HG03521 (cell line): ENCODE results near the gene LCE1F.

Experiments
- ATAC-seq: cut with Tn5 transposase; IDR thresholded peaks from one replicate; pipeline ENCODE4 v1.9.1; 2021; ENCODE audit warnings: mild to moderate bottlenecking, moderate library complexity; ENCODE audit not compliant: unreplicated experiment

The LCE1F gene

DNA sequence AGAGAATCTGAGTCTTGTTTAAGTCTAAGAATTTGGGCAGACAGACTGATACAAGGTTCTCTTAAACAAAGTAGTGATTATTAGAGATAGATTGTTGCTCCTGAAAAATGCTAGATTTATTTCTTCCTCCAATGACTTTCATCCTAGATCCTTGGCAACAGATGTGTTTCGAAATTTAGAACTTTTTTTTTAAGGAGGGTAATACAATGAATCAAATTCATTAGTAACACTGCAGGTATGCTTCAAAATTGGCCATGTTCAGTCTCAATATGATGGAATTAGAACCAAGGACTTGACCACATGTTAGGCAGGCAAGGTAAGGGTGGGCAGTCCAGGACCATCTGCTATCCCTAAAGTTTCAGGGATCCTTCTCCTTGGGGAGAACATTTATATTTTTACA lies 4.5 kb upstream of the LCE1F start:
- ATAC-seq = no peak

DNA sequence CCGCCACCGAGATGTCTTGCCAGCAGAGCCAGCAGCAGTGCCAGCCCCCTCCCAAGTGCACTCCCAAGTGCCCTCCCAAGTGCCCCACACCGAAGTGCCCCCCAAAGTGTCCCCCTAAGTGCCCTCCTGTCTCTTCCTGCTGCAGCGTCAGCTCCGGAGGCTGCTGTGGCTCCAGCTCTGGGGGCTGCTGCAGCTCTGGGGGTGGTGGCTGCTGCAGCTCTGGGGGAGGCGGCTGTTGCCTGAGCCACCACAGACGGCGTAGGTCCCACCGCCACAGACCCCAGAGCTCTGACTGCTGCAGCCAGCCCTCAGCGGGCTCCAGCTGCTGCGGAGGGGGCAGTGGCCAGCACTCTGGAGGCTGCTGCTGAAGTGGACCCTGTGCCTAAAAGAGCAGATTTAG lies 1.4 kb downstream of the LCE1F start:
- no peak for ATAC-seq

DNA sequence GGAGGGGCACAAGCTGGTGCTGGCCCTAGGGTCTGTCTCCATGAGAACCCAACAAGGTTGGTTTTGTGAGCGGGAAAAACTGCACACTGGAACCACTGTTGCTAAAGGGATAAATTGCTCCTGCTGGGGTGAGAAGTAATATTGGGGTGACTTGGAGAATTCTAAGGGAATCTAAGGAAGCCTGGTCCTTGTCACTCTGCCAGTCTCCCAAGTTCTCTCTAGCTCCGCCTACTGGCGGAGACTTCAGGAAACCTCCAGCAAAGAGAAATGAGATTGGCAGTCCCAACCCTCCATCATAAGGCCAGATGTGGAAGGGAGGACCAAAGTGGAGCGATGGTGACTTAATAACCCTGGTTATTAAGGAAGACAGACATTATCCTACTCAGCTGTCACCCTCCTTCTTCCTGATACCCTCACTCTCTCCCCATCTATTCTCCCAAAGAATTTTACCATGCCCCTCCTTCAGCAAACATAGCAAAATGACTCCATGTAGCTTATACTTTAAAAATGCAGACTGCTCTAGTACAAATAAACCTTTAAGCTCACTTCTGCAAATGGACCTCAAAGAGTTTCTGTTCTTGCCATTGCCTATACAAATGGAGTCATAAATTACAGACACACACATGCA lies 2.7 kb downstream of the LCE1F start:
- ATAC-seq = no peak

DNA sequence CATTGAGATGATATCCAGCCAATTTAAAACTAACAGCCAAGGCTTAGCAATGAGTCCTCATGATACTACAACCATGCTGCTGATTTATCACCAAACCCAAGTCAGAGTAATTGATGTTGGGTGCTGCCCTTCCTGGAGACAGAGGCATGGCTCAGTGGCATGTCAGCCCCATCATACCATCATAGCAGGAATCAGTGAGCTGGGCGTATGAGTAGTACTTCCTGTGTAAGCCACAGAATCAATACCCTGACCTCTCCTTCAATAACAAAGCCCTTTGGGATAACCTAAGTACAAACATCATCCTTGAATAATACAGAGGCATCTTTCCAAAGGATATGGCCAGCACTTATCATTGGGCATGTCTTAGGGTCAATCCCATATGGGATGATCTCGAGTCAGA lies 8.2 kb downstream of the LCE1F start:
- no peak for ATAC-seq

DNA sequence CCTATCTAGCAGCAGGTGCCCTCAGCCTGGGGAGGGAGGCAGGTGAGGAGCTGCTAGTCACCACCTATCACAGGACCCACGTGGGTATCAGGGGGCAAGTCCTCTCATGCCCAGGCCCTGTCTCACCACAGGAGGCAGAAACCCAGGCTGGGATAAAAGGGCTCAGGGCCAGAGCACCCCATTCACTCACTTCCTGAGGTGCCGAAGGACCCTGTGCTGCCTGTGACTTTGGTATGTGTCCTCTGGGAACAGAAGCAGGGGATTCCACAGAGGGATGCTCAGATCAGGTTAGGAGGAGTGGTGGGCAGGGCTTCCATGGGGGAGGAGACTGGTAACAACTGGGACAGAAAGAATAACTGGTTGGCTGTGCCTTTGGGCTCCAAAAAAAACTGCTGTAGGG lies 11.1 kb downstream of the LCE1F start, which contains the start of gene LCE1E:
Gene LCE1E (plus strand): TSS at position 181 of the 400 bp plus-strand sequence. CDS start 1,043 bp downstream, outside the sequence.
- no peak for ATAC-seq

DNA sequence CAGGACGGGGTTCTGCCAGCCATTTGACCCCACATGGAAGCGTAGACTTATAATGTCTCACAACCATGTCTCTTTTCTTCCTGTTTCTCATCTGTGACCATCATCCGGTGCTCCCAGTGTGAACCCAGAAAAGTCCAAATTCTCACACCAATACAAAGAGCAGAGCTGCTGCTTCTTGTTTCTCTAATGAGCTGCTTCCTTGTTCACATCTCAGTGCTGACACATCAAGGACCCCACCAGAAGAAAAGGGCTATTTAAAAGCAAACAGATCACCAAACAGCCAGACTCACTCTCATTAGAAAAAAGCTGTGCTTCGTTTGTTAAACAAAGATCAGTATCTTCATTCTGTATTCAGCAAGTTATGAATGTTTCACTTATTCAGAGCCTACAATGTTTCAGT lies 20.7 kb downstream of the LCE1F start:
- ATAC-seq = no peak

DNA sequence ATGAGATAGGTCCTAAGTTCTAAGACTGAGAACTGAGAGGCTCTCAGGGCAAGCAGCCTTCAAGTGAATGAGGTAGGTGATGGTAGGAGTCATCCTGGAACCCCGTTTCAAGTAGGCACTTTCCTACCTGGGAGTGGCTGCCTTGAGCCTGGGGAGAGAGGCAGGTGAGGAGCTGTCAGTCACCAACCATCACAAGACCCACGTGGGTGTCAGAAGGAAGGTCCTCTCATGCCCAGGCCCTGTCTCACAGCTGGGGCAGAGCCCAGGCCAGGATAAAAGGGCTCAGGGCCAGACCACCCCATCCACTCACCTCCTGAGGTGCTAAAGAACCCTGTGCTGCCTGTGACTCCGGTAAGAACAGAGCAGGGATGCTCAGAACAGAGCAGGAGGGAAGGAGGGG lies 21.5 kb downstream of the LCE1F start, which contains the start of gene LCE1D:
Gene LCE1D (plus strand): TSS at position 301 of the 400 bp plus-strand sequence. CDS start 1,074 bp downstream, outside the sequence.
- ATAC-seq = no peak

DNA sequence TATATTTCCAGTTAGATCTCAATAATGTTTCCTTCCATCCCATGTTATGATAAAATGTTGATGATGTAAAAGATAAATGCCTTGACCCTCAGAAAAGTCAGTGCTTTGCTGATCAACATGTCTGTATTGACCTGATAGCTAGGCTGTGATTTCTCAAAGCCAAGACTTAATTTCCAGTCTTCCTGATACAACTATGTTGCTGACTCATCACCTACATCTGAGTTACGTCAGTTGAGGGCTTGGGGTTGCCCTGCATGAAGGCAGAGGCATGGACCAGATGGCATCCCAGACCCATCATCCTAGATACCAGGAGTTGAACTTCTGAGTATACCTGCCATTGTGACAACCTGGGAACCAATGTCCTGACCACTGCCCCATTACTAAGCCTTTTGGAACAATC lies 26.4 kb downstream of the LCE1F start:
- no peak for ATAC-seq

DNA sequence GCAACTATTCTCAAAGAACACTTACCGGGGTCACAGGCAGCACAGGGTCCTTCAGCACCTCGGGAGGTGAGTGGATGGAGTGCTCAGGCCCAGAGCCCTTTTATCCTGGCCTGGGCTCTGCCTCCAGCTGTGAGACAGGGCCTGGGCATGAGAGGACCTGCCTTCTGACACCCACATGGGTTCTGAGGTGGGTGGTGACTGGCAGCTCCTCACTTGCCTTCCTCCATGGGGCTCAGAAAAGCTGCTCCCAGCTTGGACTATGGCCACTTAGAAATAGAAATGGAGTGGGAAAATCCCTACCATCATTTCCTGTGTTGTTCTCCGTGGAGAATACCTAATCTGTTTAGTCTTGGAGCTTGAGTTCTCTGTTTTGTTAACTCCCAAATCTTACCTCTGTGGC lies 31.6 kb downstream of the LCE1F start, which contains the start of gene LCE1C:
Gene LCE1C (minus strand): TSS at position 76 of the 400 bp plus-strand sequence. CDS start 1,173 bp downstream, outside the sequence.
- no peak for ATAC-seq

DNA sequence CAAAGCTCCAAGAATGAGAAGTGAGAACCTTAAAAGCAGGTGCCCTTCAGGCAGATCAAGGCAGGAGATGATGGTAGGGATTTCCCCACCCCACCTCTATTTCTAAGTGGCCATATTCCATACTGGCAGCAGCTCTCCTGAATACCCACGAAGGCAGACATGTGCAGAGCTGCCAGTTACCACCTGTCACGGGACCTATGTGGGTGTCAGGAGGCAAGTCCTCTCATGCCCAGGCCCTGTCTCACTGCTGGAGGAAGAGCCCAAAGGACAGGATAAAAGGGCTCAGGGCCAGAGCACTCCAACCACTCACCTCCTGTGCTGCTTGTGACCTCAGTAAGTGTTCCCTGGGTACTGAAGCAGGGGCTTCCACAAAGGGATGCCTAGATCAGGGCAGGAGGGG lies 36.1 kb downstream of the LCE1F start:
- ATAC-seq = no peak

DNA sequence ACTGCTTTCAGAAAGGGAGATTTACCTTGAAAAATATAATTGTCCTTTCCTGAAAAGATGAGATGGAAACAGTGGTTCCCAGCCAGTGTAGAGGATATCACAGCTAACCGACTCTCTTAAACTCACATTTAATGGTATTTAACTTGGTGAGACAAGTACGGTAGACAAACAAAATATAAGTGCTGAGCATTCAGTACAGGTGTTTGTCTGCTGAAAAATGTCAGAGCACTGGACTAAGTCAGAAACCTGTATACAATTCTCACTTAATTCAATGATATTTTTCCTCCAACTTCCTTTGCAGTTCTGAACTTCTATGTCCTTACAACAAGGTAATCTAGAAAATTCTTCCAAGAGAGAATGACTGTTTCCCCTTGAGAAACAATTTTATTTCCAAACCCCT lies 36.7 kb downstream of the LCE1F start, which contains the start of gene LCE1B:
Gene LCE1B (plus strand): TSS at position 301 of the 400 bp plus-strand sequence. CDS start 476 bp downstream, outside the sequence.
- no peak for ATAC-seq

DNA sequence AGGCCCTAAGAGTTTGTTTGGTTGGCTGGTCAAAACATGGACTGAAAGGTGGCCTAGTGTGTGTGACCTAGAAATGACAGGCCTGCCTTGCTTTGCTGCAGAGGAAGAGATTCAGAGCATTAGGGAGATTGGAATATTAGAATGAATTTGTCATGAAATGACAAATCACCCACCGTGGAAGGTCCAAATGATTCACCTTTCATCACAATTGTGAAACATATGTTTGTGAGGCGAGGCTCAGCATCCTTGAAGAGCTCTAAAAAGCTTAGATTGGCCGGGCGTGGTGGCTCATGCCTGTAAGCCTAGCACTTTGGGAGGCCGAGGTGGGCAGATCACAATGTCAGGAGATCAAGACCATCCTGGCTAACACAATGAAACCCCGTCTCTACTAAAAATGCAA lies 42.4 kb downstream of the LCE1F start:
- ATAC-seq = no peak

DNA sequence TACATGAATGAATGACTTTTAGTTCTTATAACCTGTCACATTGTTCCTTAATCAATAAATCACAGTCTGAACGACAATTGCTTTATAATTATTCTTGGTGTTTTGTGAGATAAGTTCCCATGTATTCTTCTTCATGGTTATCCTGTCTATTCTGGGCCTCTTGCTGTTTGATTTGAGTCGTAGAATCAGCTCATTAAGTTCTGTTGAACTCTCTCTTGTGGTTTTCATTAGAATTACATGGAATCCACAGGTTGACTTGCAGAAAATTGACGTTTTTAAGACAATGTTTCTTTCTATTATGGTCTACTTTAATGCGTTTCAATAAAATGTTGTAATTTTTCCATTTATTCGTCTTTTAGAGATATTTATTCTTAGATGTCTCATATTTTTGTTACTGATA lies 48.4 kb downstream of the LCE1F start:
- no peak for ATAC-seq

DNA sequence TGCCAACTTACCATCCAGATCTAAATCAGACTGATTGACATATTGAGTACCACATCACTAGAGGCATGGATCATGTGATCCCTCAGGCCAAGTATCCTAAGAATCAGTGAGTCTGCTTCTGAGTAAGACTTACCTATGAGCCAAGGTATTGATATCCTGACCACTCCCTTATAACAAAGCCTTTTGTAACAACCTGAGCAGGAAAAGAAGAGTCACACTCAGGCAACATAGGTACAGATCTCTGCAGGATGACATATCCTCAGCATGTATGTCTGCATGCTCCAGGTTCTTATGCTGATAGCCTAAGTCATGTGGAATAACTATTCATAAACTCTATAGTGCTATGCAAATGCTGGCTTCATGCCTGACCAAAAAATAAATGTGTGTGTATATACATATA lies 50.0 kb downstream of the LCE1F start:
- no peak for ATAC-seq
